Caki2 (cell line): Measurements from ENCODE around the gene KLK14. TPM values are rescaled to one million over a fixed set of nuclear protein-coding genes. Genes with fewer than 3 reads are reported as not detected.

Experiments used
- total RNA-seq: library from RNA; depleted of rRNA; stranded (reverse); fragments of >200 nt; shearing (Covaris generic); gene quantifications from 2 replicates; pipeline ENCODE4 v1.2.3, GENCODE V29; 2014; ENCODE audit warnings: low replicate concordance; rRNA removed

Gene KLK14
- total RNA-seq, 1 experiment from 2014 or later, result not detected

Other genes with a start within 250 kb of the KLK14 start
- not detected in 2 replicates for gene KLK15, start 249.3 kb downstream of the KLK14 start, total RNA-seq
- not detected in 2 replicates for gene KLK3, start 228.0 kb downstream of the KLK14 start, total RNA-seq
- not detected in 2 replicates for gene KLK2, start 209.4 kb downstream of the KLK14 start, total RNA-seq
- gene KLK4, start 171.5 kb downstream of the KLK14 start, total RNA-seq, result not detected in 2 replicates
- gene KLK5, start 129.8 kb downstream of the KLK14 start, total RNA-seq, result not detected in 2 replicates
- gene KLK6, start 113.3 kb downstream of the KLK14 start, total RNA-seq, result not detected in 2 replicates
- gene KLK7, start 99.0 kb downstream of the KLK14 start, total RNA-seq, result not detected in 2 replicates
- gene KLK8, start 81.3 kb downstream of the KLK14 start, total RNA-seq, result not detected in 2 replicates
- gene KLK10, start 63.2 kb downstream of the KLK14 start, total RNA-seq, result not detected in 2 replicates
- gene KLK11, start 56.3 kb downstream of the KLK14 start, total RNA-seq, result not detected in 2 replicates
- not detected in 2 replicates for gene KLK12, start 47.9 kb downstream of the KLK14 start, total RNA-seq
- not detected in 2 replicates for gene KLK13, start 17.8 kb downstream of the KLK14 start, total RNA-seq
- 20.7 and 22.1 TPM in 2 replicates for gene CTU1, start 25.5 kb upstream of the KLK14 start, total RNA-seq
- gene SIGLEC9, start 42.0 kb upstream of the KLK14 start, total RNA-seq, result 1.5 TPM in 1 of 2 replicates, not detected in the other
- not detected in 2 replicates for gene SIGLEC7, start 59.4 kb upstream of the KLK14 start, total RNA-seq
- gene CD33, start 142.2 kb upstream of the KLK14 start, total RNA-seq, result not detected in 2 replicates
- 52.0 and 60.2 TPM in 2 replicates for gene SIGLECL1, start 168.2 kb upstream of the KLK14 start, total RNA-seq
- gene IGLON5, start 228.8 kb upstream of the KLK14 start, total RNA-seq, result not detected in 2 replicates